Stimulated activated CD4-positive, alpha-beta T cell treated with anti-CD3 and anti-CD28 coated beads, TNF-alpha, amount 100 ng/mL, for 4 hours (primary cell): ENCODE measurements around the gene ZNF148.
A peak's percentile ranks its signal among the peaks of the same experiment; 100 is the strongest.

Source experiments
- DNase-seq, 3 experiments: peaks; one replicate each; pipeline ENCODE4 v3.0.0-alpha.2; 2020; ENCODE audit warnings: low read depth in 3 of 3

Gene ZNF148

GRCh38 chr3:125191256-125191655, 183.9 kb downstream of the ZNF148 start:
- no peak for DNase-seq

- DNase-seq = no peak
Observed at GRCh38 chr3:125190786-125191185, 184.3 kb downstream of the ZNF148 start.

GRCh38 chr3:125189378-125190165, 185.6 kb downstream of the ZNF148 start:
- DNase-seq = no peak

GRCh38 chr3:125188955-125189354, 186.2 kb downstream of the ZNF148 start:
- no peak for DNase-seq

- DNase-seq = no peak
Observed at GRCh38 chr3:125187599-125187910, 187.6 kb downstream of the ZNF148 start.

GRCh38 chr3:125186800-125187598, 188.1 kb downstream of the ZNF148 start:
- no peak for DNase-seq

- peak in 1 of 3 experiments; percentile 13 for DNase-seq
Observed at GRCh38 chr3:125186261-125186787, 188.8 kb downstream of the ZNF148 start.

- no peak for DNase-seq
Observed at GRCh38 chr3:125185805-125186204, 189.3 kb downstream of the ZNF148 start.

GRCh38 chr3:125179884-125180240, 195.3 kb downstream of the ZNF148 start:
- no peak for DNase-seq

GRCh38 chr3:125179143-125179883, 195.8 kb downstream of the ZNF148 start:
- no peak for DNase-seq

GRCh38 chr3:125177746-125178145, 197.4 kb downstream of the ZNF148 start:
- DNase-seq = no peak
